WTC11 (cell line): Measurements from ENCODE around the gene SLC22A15. TPM values are rescaled to one million over a fixed set of nuclear protein-coding genes. Genes with fewer than 3 reads are reported as not detected.

Source experiments
- ATAC-seq: fragments of 200-7000 bp; cut with Tn5 transposase; 2 replicates; pipeline ENCODE4 v1.10.0; 2021; ENCODE audit warnings: mild to moderate bottlenecking, moderate library complexity
- CTCF ChIA-PET: fragments of 300-600 bp; sonication (Branson Sonifier 250); formaldehyde crosslinking; loops from one replicate; lab custom pipeline; 2021; ENCODE audit warnings: antibody characterized with exemption; lab: Charles Lee
- POLR2A ChIA-PET: fragments of 350-600 bp; sonication (Branson Sonifier 250); formaldehyde crosslinking; loops from one replicate; lab custom pipeline; 2021; ENCODE audit warnings: antibody characterized with exemption; lab: Charles Lee
- DNase-seq: peaks from one replicate; pipeline ENCODE4 v3.0.0; 2021; ENCODE audit warnings: low spot score
- H3K27ac Mint-ChIP-seq: 2 replicates; pipeline ENCODE4 v1.8.0; 2021; ENCODE audit warnings: mixed read lengths
- H3K27me3 Mint-ChIP-seq: 2 replicates; pipeline ENCODE4 v1.8.0; 2021; ENCODE audit warnings: low read depth, mild to moderate bottlenecking, moderate library complexity, mixed read lengths
- H3K36me3 Mint-ChIP-seq: 2 replicates; pipeline ENCODE4 v1.8.0; 2021; ENCODE audit warnings: mixed read lengths
- H3K4me1 Mint-ChIP-seq: 2 replicates; pipeline ENCODE4 v1.8.0; 2022; ENCODE audit warnings: mixed read lengths
- H3K4me3 Mint-ChIP-seq: 2 replicates; pipeline ENCODE4 v1.8.0; 2021; ENCODE audit warnings: mild to moderate bottlenecking, moderate library complexity, mixed read lengths
- H3K9me3 Mint-ChIP-seq: 2 replicates; pipeline ENCODE4 v1.8.0; 2021; ENCODE audit warnings: mixed read lengths
- CREM ChIP-seq: sonication (generic); formaldehyde crosslinking; IDR thresholded peaks from 2 replicates; pipeline ENCODE4 v1.8.1; 2022; ENCODE audit warnings: mild to moderate bottlenecking, missing genetic modification reagents, moderate library complexity
- ESRRA ChIP-seq: sonication (generic); formaldehyde crosslinking; IDR thresholded peaks from 2 replicates; pipeline ENCODE4 v1.8.1; 2022; ENCODE audit warnings: mild to moderate bottlenecking, missing genetic modification reagents, borderline replicate concordance
- FOXJ3 ChIP-seq: sonication (generic); formaldehyde crosslinking; IDR thresholded peaks from 2 replicates; pipeline ENCODE4 v1.9.0; 2021; ENCODE audit warnings: missing genetic modification reagents, mild to moderate bottlenecking, borderline replicate concordance
- FOXP1 ChIP-seq: sonication (generic); formaldehyde crosslinking; IDR thresholded peaks from 2 replicates; pipeline ENCODE4 v1.8.0; 2022; ENCODE audit warnings: missing genetic modification reagents, mild to moderate bottlenecking, moderate library complexity, borderline replicate concordance
- GABPB1 ChIP-seq: sonication (generic); formaldehyde crosslinking; IDR thresholded peaks from 2 replicates; pipeline ENCODE4 v1.8.1; 2023; ENCODE audit warnings: mild to moderate bottlenecking, missing genetic modification reagents
- GRHL2 ChIP-seq: fragments of 250-450 bp; sonication (Bioruptor Pico); IDR thresholded peaks from 2 replicates; pipeline ENCODE4 v1.8.0; 2022; ENCODE audit warnings: mild to moderate bottlenecking, moderate library complexity; ENCODE audit not compliant: insufficient replicate concordance, severe bottlenecking
- KAT7 ChIP-seq: sonication (generic); formaldehyde crosslinking; IDR thresholded peaks from 2 replicates; pipeline ENCODE4 v1.8.1; 2023; ENCODE audit warnings: missing genetic modification reagents, mild to moderate bottlenecking, borderline replicate concordance
- MXD4 ChIP-seq: fragments of 250-450 bp; sonication (Bioruptor Pico); IDR thresholded peaks from 2 replicates; pipeline ENCODE4 v1.8.0; 2021; ENCODE audit warnings: mild to moderate bottlenecking, moderate library complexity, borderline replicate concordance
- NFATC4 ChIP-seq: fragments of 250-450 bp; sonication (Bioruptor Pico); IDR thresholded peaks from 2 replicates; pipeline ENCODE4 v1.9.0; 2021; ENCODE audit warnings: mild to moderate bottlenecking
- RORB ChIP-seq: fragments of 250-450 bp; sonication (Bioruptor Pico); IDR thresholded peaks from 2 replicates; pipeline ENCODE4 v1.9.0; 2021; ENCODE audit warnings: mild to moderate bottlenecking
- ZNF138 ChIP-seq: sonication (generic); formaldehyde crosslinking; conservative IDR thresholded peaks from 2 replicates; pipeline ENCODE4 v1.8.1; 2022; ENCODE audit warnings: mild to moderate bottlenecking, moderate library complexity, missing genetic modification reagents
- ZNF219 ChIP-seq: sonication (generic); formaldehyde crosslinking; IDR thresholded peaks from 2 replicates; pipeline ENCODE4 v1.8.0; 2023; ENCODE audit warnings: missing genetic modification reagents, mild to moderate bottlenecking, borderline replicate concordance
- ZNF396 ChIP-seq: fragments of 250-450 bp; sonication (Bioruptor Pico); IDR thresholded peaks from 2 replicates; pipeline ENCODE4 v1.8.0; 2021; ENCODE audit warnings: mild to moderate bottlenecking, moderate library complexity, borderline replicate concordance
- ZNF423 ChIP-seq: fragments of 250-450 bp; sonication (Bioruptor Pico); IDR thresholded peaks from 2 replicates; pipeline ENCODE4 v2.1.2; 2022; ENCODE audit warnings: mild to moderate bottlenecking, moderate library complexity
- total RNA-seq: library from RNA; stranded (reverse); gene quantifications from 3 replicates; pipeline ENCODE4 v1.2.3, GENCODE V29; 2021
- TF ChIP-seq, protein P1 (sequence below): fragments of 250-450 bp; sonication (Bioruptor Pico); IDR thresholded peaks from 2 replicates; pipeline ENCODE4 v1.8.0; 2021; ENCODE audit warnings: mild to moderate bottlenecking
- TF ChIP-seq, protein P2 (sequence below): sonication (generic); formaldehyde crosslinking; IDR thresholded peaks from 2 replicates; pipeline ENCODE4 v1.8.0; 2023; ENCODE audit warnings: mild to moderate bottlenecking, missing genetic modification reagents
- TF ChIP-seq, protein P3 (sequence below): sonication (generic); formaldehyde crosslinking; IDR thresholded peaks from 2 replicates; pipeline ENCODE4 v1.8.1; 2023; ENCODE audit warnings: mild to moderate bottlenecking, missing genetic modification reagents
- TF ChIP-seq, protein P4 (sequence below): fragments of 250-450 bp; sonication (Bioruptor Pico); conservative IDR thresholded peaks from 2 replicates; pipeline ENCODE4 v1.9.0; 2021; ENCODE audit warnings: mild to moderate bottlenecking
- TF ChIP-seq, protein P5 (sequence below): sonication (generic); formaldehyde crosslinking; IDR thresholded peaks from 2 replicates; pipeline ENCODE4 v1.8.1; 2023; ENCODE audit warnings: mild to moderate bottlenecking, moderate library complexity, missing genetic modification reagents
- TF ChIP-seq, protein P6 (sequence below): fragments of 250-450 bp; sonication (Bioruptor Pico); IDR thresholded peaks from 2 replicates; pipeline ENCODE4 v1.9.0; 2021; ENCODE audit warnings: moderate library complexity, mild to moderate bottlenecking, inconsistent platforms, borderline replicate concordance
- TF ChIP-seq, protein P7 (sequence below): fragments of 250-450 bp; sonication (Bioruptor Pico); IDR thresholded peaks from 2 replicates; pipeline ENCODE4 v1.9.0; 2021; ENCODE audit warnings: mild to moderate bottlenecking

The SLC22A15 gene
- total RNA-seq, 1 experiment from 2014 or later, result 4.5 TPM

DNA sequence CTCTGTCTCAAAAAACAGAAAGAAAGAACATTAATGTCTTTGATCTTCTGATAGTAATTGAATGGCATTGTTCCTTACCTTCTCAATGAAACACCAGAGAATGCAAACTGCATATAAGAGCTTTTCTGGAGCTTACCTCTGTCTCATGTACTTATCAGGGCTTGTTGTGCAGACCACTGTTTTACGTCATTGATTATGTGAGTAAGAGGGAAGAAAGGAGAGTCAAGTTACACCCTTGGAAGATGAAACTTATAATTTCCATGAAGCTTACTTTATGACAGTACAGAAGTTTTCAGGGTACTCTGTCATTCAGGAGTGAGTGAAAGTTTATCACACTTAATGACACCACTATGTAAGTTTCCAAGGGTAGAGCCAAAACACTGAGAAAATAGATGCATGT lies 85.9 kb downstream of the SLC22A15 start (continued):
- TF ChIP-seq, protein P1, sequence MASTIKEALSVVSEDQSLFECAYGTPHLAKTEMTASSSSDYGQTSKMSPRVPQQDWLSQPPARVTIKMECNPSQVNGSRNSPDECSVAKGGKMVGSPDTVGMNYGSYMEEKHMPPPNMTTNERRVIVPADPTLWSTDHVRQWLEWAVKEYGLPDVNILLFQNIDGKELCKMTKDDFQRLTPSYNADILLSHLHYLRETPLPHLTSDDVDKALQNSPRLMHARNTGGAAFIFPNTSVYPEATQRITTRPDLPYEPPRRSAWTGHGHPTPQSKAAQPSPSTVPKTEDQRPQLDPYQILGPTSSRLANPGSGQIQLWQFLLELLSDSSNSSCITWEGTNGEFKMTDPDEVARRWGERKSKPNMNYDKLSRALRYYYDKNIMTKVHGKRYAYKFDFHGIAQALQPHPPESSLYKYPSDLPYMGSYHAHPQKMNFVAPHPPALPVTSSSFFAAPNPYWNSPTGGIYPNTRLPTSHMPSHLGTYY (CRISPR knock-in tag), result no peak
- TF ChIP-seq, protein P2, sequence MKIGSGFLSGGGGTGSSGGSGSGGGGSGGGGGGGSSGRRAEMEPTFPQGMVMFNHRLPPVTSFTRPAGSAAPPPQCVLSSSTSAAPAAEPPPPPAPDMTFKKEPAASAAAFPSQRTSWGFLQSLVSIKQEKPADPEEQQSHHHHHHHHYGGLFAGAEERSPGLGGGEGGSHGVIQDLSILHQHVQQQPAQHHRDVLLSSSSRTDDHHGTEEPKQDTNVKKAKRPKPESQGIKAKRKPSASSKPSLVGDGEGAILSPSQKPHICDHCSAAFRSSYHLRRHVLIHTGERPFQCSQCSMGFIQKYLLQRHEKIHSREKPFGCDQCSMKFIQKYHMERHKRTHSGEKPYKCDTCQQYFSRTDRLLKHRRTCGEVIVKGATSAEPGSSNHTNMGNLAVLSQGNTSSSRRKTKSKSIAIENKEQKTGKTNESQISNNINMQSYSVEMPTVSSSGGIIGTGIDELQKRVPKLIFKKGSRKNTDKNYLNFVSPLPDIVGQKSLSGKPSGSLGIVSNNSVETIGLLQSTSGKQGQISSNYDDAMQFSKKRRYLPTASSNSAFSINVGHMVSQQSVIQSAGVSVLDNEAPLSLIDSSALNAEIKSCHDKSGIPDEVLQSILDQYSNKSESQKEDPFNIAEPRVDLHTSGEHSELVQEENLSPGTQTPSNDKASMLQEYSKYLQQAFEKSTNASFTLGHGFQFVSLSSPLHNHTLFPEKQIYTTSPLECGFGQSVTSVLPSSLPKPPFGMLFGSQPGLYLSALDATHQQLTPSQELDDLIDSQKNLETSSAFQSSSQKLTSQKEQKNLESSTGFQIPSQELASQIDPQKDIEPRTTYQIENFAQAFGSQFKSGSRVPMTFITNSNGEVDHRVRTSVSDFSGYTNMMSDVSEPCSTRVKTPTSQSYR (CRISPR knock-in tag), result no peak
- TF ChIP-seq, protein P3, sequence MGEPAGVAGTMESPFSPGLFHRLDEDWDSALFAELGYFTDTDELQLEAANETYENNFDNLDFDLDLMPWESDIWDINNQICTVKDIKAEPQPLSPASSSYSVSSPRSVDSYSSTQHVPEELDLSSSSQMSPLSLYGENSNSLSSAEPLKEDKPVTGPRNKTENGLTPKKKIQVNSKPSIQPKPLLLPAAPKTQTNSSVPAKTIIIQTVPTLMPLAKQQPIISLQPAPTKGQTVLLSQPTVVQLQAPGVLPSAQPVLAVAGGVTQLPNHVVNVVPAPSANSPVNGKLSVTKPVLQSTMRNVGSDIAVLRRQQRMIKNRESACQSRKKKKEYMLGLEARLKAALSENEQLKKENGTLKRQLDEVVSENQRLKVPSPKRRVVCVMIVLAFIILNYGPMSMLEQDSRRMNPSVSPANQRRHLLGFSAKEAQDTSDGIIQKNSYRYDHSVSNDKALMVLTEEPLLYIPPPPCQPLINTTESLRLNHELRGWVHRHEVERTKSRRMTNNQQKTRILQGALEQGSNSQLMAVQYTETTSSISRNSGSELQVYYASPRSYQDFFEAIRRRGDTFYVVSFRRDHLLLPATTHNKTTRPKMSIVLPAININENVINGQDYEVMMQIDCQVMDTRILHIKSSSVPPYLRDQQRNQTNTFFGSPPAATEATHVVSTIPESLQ (CRISPR knock-in tag), result no peak
- TF ChIP-seq ZNF423 (CRISPR knock-in tag) (no peak), RORB (CRISPR knock-in tag) (no peak)

DNA sequence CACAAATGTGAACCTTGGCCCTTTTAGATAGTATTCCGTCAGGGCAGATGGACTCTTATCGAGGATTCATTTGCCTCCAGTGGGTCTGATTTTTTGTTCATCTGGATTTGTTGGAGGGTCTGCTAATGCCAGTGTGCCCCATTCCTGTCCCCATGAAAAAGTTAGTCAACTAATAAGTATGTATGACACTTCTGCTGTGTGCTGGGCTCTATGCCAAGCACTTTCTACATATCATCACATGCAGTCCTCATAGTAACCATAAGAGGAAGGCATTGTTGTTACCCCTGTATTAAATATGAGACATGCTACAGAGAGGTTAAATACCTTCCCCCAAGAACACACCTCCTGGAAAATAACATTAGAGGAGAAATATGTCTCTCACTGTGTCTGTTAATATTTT lies 88.3 kb downstream of the SLC22A15 start:
- DNase-seq, result no peak
- no peak overlapping the region for H3K4me3 Mint-ChIP-seq
- H3K27me3 Mint-ChIP-seq, result no peaks in the 10 kb centered on the region
- H3K4me1 Mint-ChIP-seq, result no peaks in the 10 kb centered on the region
- peaks cover 12% of the 10 kb centered on the region for H3K36me3 Mint-ChIP-seq
- CTCF ChIA-PET, result no interaction called here
- H3K9me3 Mint-ChIP-seq, result peaks cover 5% of the 10 kb centered on the region
- H3K27ac Mint-ChIP-seq, result no peak overlapping the region
- POLR2A ChIA-PET, result no interaction called here
- TF ChIP-seq, protein P4, sequence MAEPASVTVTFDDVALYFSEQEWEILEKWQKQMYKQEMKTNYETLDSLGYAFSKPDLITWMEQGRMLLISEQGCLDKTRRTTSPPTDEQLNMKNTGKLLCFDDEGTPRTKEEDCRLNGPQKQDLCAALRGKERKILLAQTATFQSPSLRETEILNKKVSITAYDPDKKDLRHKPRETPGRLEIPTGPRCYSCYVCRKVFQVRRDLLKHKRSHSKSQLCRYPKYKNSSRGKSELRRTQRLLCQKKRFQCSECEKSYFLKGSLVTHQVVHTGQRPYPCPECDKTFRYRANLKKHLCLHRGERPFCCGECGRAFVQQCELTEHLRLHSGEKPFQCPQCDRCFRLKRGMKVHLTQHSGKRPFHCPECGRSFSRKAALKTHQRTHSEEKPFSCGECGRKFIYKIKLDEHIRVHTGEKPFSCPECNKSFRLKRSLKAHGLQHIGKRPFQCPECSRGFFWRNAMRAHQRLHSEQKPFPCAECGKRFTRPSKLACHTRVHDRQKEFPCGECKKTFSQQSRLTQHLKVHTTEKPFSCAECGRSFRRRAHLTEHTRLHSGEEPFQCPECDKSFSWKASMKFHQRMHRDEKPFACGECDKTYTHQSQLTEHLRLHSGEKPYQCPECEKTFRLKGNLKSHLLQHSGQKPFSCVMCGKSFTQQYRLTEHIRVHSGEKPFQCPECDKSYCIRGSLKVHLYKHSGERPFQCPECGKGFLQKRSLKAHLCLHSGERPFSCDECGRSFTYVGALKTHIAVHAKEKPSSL, result no peak
- TF ChIP-seq NFATC4 (CRISPR knock-in tag), result no peak
- no peak for TF ChIP-seq GABPB1 (CRISPR knock-in tag)
- no peak for TF ChIP-seq ESRRA
- no peak for TF ChIP-seq GRHL2 (CRISPR knock-in tag)
- no peak for TF ChIP-seq FOXP1 (CRISPR knock-in tag)
- no peak for TF ChIP-seq ZNF219 (CRISPR knock-in tag)
- TF ChIP-seq CREM, result no peak
- TF ChIP-seq, protein P5, sequence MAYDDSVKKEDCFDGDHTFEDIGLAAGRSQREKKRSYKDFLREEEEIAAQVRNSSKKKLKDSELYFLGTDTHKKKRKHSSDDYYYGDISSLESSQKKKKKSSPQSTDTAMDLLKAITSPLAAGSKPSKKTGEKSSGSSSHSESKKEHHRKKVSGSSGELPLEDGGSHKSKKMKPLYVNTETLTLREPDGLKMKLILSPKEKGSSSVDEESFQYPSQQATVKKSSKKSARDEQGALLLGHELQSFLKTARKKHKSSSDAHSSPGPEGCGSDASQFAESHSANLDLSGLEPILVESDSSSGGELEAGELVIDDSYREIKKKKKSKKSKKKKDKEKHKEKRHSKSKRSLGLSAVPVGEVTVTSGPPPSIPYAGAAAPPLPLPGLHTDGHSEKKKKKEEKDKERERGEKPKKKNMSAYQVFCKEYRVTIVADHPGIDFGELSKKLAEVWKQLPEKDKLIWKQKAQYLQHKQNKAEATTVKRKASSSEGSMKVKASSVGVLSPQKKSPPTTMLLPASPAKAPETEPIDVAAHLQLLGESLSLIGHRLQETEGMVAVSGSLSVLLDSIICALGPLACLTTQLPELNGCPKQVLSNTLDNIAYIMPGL (CRISPR knock-in tag), result no peak
- no peak for TF ChIP-seq FOXJ3 (CRISPR knock-in tag)
- TF ChIP-seq, protein P6, sequence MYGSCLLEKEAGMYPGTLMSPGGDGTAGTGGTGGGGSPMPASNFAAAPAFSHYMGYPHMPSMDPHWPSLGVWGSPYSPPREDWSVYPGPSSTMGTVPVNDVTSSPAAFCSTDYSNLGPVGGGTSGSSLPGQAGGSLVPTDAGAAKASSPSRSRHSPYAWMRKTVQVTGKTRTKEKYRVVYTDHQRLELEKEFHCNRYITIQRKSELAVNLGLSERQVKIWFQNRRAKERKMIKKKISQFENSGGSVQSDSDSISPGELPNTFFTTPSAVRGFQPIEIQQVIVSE (CRISPR knock-in tag), result no peak
- no peak for TF ChIP-seq ZNF138 (CRISPR knock-in tag)
- TF ChIP-seq MXD4 (CRISPR knock-in tag), result no peak
- no peak for TF ChIP-seq ZNF396
- TF ChIP-seq, protein P7, sequence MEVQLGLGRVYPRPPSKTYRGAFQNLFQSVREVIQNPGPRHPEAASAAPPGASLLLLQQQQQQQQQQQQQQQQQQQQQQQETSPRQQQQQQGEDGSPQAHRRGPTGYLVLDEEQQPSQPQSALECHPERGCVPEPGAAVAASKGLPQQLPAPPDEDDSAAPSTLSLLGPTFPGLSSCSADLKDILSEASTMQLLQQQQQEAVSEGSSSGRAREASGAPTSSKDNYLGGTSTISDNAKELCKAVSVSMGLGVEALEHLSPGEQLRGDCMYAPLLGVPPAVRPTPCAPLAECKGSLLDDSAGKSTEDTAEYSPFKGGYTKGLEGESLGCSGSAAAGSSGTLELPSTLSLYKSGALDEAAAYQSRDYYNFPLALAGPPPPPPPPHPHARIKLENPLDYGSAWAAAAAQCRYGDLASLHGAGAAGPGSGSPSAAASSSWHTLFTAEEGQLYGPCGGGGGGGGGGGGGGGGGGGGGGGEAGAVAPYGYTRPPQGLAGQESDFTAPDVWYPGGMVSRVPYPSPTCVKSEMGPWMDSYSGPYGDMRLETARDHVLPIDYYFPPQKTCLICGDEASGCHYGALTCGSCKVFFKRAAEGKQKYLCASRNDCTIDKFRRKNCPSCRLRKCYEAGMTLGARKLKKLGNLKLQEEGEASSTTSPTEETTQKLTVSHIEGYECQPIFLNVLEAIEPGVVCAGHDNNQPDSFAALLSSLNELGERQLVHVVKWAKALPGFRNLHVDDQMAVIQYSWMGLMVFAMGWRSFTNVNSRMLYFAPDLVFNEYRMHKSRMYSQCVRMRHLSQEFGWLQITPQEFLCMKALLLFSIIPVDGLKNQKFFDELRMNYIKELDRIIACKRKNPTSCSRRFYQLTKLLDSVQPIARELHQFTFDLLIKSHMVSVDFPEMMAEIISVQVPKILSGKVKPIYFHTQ (CRISPR knock-in tag), result no peak
- no peak for TF ChIP-seq KAT7 (CRISPR knock-in tag)
- ATAC-seq, result no peak
